Measurements from ENCODE around the gene FIZ1. TPM values are rescaled to one million over a fixed set of nuclear protein-coding genes. Genes with fewer than 3 reads are reported as not detected.

Gene FIZ1
- total RNA-seq, 2 experiments from 2014 or later: 6.0 to 17.1 TPM

- Histone ChIP-seq H3K27ac (ENCODE audit: low read depth, low read length, poor library complexity, severe bottlenecking) (no peak overlapping the region), H2AFZ (ENCODE audit: low read length) (no peak overlapping the region), H3K9me2 (ENCODE audit: insufficient read depth, low read length) (no peaks in the 10 kb centered on the region), H3K4me2 (ENCODE audit: low read length) (no peak overlapping the region), H4K20me1 (ENCODE audit: insufficient read depth, low read length) (no peaks in the 10 kb centered on the region), H3K79me2 (ENCODE audit: insufficient read depth, low read depth, low read length) (no peaks in the 10 kb centered on the region), H3K36me3 (ENCODE audit: insufficient read depth, low read length) (no peaks in the 10 kb centered on the region), H3K4me3 (ENCODE audit: low read depth, low read length, poor library complexity, severe bottlenecking) (no peak overlapping the region), H3K9me3 (ENCODE audit: low read length) (no peaks in the 10 kb centered on the region), H3K4me1 (ENCODE audit: insufficient read depth, low read length, poor library complexity, severe bottlenecking) (peaks cover 8% of the 10 kb centered on the region)
- no TSS peak for BruUV-seq (replicated peaks)
- no peak for TF ChIP-seq EZH2phosphoT487 (IDR thresholded peaks at IDR 0.05; ENCODE audit: borderline replicate concordance, low read depth, low read length)
- no peak for TF ChIP-seq CTCF (conservative IDR thresholded peaks at IDR 0.05; ENCODE audit: low read length)
- CTCF ChIA-PET (ENCODE audit: unreplicated experiment): no interaction called here
- no peak for DNase-seq (ENCODE audit: low spot score)
- intact Hi-C loops (cut with micrococcal nuclease; ENCODE audit: unreplicated experiment): no loop called here
- POLR2A ChIA-PET: no interaction called here
These were observed 53.3 kb downstream of the FIZ1 start for GRCh38 chr19:55546011-55546410.

DNA sequence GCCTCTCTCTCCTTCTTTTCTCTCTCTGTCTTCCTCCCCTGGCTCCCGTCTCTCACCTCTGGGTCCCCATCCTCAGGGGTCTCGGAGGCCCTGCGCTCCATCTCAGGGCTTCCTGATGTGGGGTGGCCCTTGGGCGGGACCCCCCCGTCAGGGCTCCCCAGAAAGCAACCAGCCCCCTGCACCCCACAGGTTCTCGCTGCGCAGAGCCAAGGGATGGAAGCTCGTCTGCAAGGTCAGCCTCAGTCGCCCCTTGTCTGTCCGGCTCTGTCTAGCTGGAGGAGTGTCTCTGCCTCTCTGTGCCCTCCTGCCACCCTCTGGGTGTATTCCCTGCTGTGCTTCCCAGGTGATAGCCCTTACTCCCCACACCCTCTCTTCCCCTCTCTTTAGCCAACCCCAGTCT, 53.9 kb downstream of the FIZ1 start, which contains the start of gene SBK3:
Gene SBK3 (minus strand): TSS at position 101 of the 400 bp plus-strand sequence. CDS start 0 bp downstream, at position 101.
- TF ChIP-seq CTCF (conservative IDR thresholded peaks at IDR 0.05; ENCODE audit: low read length): no peak
- no peak for TF ChIP-seq EZH2phosphoT487 (IDR thresholded peaks at IDR 0.05; ENCODE audit: borderline replicate concordance, low read depth, low read length)
- POLR2A ChIA-PET: no interaction called here
- Histone ChIP-seq H3K36me3 (ENCODE audit: insufficient read depth, low read length) (no peaks in the 10 kb centered on the region), H4K20me1 (ENCODE audit: insufficient read depth, low read length) (no peaks in the 10 kb centered on the region), H3K79me2 (ENCODE audit: insufficient read depth, low read depth, low read length) (no peaks in the 10 kb centered on the region), H3K4me1 (ENCODE audit: insufficient read depth, low read length, poor library complexity, severe bottlenecking) (peaks cover 8% of the 10 kb centered on the region), H3K4me3 (ENCODE audit: low read depth, low read length, poor library complexity, severe bottlenecking) (no peak within 1 kb of the TSS), H3K9me2 (ENCODE audit: insufficient read depth, low read length) (no peaks in the 10 kb centered on the region), H3K27ac (ENCODE audit: low read depth, low read length, poor library complexity, severe bottlenecking) (no peak within 1 kb of the TSS), H3K9me3 (ENCODE audit: low read length) (no peaks in the 10 kb centered on the region), H3K4me2 (ENCODE audit: low read length) (no peak within 1 kb of the TSS), H2AFZ (ENCODE audit: low read length) (no peak within 1 kb of the TSS)
- CTCF ChIA-PET (ENCODE audit: unreplicated experiment): no interaction called here
- no peak for DNase-seq (ENCODE audit: low spot score)
- BruUV-seq (replicated peaks): no TSS peak
- intact Hi-C loops (cut with micrococcal nuclease; ENCODE audit: unreplicated experiment): no loop called here

DNA sequence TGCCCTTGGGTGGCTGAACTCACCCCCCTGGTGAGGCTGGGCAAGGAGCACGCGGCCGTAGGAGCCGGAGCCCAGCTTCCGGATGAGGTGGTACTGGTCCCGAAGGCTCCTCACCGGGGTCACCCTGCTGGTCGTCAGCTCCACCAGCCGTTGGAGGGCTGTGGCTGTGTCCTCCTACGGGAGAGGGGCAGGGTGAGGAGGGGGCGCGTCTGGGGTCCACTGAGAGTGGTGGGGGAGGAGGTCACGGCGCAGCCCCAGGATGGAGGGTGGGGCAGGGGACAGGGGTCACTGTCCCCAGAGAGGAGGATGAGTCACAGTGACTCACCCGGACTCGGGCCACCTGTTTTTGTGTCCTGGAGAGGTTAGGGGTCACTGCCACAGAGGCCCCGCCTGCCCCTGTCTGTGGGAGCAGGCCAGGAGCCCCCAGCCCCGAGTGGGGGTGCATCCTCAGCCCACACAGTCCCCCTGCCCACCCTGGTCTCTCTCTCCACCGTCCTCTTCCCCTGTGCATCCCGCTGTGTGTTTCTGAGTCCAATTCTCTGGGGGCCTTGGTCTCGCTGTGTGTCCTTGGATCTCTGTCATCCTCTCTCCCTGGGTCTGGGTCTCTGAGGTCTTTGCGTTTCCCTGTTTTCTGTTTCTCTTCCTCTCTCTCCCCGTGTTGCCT, 54.4 kb downstream of the FIZ1 start:
- Histone ChIP-seq H3K4me2 (ENCODE audit: low read length) (no peak overlapping the region), H3K4me3 (ENCODE audit: low read depth, low read length, poor library complexity, severe bottlenecking) (no peak overlapping the region), H3K79me2 (ENCODE audit: insufficient read depth, low read depth, low read length) (no peaks in the 10 kb centered on the region), H3K9me2 (ENCODE audit: insufficient read depth, low read length) (no peaks in the 10 kb centered on the region), H3K36me3 (ENCODE audit: insufficient read depth, low read length) (no peaks in the 10 kb centered on the region), H2AFZ (ENCODE audit: low read length) (no peak overlapping the region), H3K9me3 (ENCODE audit: low read length) (no peaks in the 10 kb centered on the region), H4K20me1 (ENCODE audit: insufficient read depth, low read length) (no peaks in the 10 kb centered on the region), H3K27ac (ENCODE audit: low read depth, low read length, poor library complexity, severe bottlenecking) (no peak overlapping the region), H3K4me1 (ENCODE audit: insufficient read depth, low read length, poor library complexity, severe bottlenecking) (peaks cover 5% of the 10 kb centered on the region)
- ChIA-PET CTCF (ENCODE audit: unreplicated experiment) (interaction anchor here (0.5 kb wide), 1 partner anchor 25 kb away, joined by 3 read pairs; no protein-coding TSS in a partner anchor), POLR2A (no interaction called here)
- DNase-seq (ENCODE audit: low spot score): no peak
- TF ChIP-seq CTCF (conservative IDR thresholded peaks at IDR 0.05; ENCODE audit: low read length): no peak
- TF ChIP-seq EZH2phosphoT487 (IDR thresholded peaks at IDR 0.05; ENCODE audit: borderline replicate concordance, low read depth, low read length): no peak
- intact Hi-C loops (cut with micrococcal nuclease; ENCODE audit: unreplicated experiment): no loop called here
- BruUV-seq (replicated peaks): no TSS peak
